Panc1 (cell line): ENCODE measurements around the gene AGBL3.

ENCODE experiments used
- POLR2AphosphoS5 ChIP-seq: IDR thresholded peaks from 2 replicates; pipeline ENCODE4 v1.6.1; 2012; ENCODE audit warnings: mild to moderate bottlenecking, low read depth, low read length, moderate library complexity
- SIN3A ChIP-seq: IDR thresholded peaks from 2 replicates; pipeline ENCODE4 v1.6.1; 2012; ENCODE audit warnings: low read depth, mild to moderate bottlenecking, low read length, moderate library complexity, borderline replicate concordance; ENCODE audit not compliant: insufficient read depth
- TCF7L2 ChIP-seq: IDR thresholded peaks from 2 replicates; pipeline ENCODE4 v1.6.1; 2011; ENCODE audit warnings: mild to moderate bottlenecking, low read depth, low read length, inconsistent platforms
- TF ChIP-seq, protein P1 (sequence below): fragments of 450-650 bp; IDR thresholded peaks from 2 replicates; pipeline ENCODE4 v1.5.1; 2017; ENCODE audit warnings: mild to moderate bottlenecking
- TF ChIP-seq, protein P2 (sequence below), 2 experiments: IDR thresholded peaks; 2 replicates each; pipeline ENCODE4 v1.6.1; 2011 to 2012; ENCODE audit warnings: low read depth in 2 of 2, control low read depth in 1 of 2, low read length in 1 of 2, mild to moderate bottlenecking in 1 of 2, moderate library complexity in 1 of 2; ENCODE audit not compliant: insufficient read depth in 1 of 2

DNA sequence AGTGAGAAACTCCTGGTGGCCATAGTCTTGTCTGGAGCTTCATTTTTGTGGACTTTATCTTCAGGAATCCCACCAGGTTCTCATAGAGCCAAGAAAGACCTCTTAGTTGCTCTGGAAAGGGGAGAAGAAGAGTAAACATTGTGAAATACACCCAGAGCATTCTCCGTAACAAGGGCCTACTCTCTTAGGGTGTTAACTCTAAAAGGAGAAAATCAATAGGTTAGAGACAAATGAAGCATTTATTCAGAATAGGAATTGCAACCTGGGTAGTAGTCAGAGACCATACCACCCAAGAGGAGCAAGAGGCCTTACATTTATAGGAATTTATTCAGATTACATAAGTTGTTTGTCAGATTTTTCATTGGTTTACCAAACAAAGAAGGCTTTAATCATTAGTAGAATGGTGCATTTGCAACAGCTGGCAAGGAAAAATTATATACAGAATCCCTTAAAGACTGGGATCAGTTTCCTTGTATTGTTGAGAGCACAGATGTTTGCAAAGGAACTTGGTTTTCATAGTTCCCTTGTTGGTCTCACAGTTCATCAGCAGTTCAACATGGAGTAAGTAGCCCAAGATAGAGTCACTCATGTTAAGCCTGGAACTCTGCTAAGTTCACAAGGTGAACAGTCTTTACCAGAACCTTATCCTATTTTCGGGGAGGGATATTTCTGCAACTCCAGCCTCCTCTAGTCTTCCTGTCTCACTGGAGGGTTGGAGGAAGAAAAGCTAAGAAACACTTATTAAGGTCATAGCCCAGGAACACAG lies 108.3 kb downstream of the AGBL3 start:
- TF ChIP-seq, protein P1, sequence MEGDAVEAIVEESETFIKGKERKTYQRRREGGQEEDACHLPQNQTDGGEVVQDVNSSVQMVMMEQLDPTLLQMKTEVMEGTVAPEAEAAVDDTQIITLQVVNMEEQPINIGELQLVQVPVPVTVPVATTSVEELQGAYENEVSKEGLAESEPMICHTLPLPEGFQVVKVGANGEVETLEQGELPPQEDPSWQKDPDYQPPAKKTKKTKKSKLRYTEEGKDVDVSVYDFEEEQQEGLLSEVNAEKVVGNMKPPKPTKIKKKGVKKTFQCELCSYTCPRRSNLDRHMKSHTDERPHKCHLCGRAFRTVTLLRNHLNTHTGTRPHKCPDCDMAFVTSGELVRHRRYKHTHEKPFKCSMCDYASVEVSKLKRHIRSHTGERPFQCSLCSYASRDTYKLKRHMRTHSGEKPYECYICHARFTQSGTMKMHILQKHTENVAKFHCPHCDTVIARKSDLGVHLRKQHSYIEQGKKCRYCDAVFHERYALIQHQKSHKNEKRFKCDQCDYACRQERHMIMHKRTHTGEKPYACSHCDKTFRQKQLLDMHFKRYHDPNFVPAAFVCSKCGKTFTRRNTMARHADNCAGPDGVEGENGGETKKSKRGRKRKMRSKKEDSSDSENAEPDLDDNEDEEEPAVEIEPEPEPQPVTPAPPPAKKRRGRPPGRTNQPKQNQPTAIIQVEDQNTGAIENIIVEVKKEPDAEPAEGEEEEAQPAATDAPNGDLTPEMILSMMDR: no peak
- TF ChIP-seq TCF7L2 (no peak), POLR2AphosphoS5 (no peak), SIN3A (no peak)
- TF ChIP-seq, protein P2, sequence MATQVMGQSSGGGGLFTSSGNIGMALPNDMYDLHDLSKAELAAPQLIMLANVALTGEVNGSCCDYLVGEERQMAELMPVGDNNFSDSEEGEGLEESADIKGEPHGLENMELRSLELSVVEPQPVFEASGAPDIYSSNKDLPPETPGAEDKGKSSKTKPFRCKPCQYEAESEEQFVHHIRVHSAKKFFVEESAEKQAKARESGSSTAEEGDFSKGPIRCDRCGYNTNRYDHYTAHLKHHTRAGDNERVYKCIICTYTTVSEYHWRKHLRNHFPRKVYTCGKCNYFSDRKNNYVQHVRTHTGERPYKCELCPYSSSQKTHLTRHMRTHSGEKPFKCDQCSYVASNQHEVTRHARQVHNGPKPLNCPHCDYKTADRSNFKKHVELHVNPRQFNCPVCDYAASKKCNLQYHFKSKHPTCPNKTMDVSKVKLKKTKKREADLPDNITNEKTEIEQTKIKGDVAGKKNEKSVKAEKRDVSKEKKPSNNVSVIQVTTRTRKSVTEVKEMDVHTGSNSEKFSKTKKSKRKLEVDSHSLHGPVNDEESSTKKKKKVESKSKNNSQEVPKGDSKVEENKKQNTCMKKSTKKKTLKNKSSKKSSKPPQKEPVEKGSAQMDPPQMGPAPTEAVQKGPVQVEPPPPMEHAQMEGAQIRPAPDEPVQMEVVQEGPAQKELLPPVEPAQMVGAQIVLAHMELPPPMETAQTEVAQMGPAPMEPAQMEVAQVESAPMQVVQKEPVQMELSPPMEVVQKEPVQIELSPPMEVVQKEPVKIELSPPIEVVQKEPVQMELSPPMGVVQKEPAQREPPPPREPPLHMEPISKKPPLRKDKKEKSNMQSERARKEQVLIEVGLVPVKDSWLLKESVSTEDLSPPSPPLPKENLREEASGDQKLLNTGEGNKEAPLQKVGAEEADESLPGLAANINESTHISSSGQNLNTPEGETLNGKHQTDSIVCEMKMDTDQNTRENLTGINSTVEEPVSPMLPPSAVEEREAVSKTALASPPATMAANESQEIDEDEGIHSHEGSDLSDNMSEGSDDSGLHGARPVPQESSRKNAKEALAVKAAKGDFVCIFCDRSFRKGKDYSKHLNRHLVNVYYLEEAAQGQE (IDR thresholded peaks at IDR 0.05; ENCODE audit: insufficient read depth in 1 of 2, low read depth in 2 of 2, low read length in 1 of 2): no peak
